Activated naive CD4-positive, alpha-beta T cell treated with anti-CD3 and anti-CD28 coated beads for 36 hours (primary cell): Measurements from ENCODE around the gene MAML2. TPM values are rescaled to one million over a fixed set of nuclear protein-coding genes. Genes with fewer than 3 reads are reported as not detected.

Experiments used
- microRNA-seq: library from miRNA; unstranded; fragments of <30 nt; microRNA quantifications from one replicate; pipeline ENCODE4 v1.2.0, GENCODE V29; 2022; ENCODE audit warnings: borderline microRNAs expressed, borderline replicate concordance
- total RNA-seq, 2 experiments: library from RNA; stranded (reverse); gene quantifications; one replicate each; pipeline ENCODE4 v1.2.3, GENCODE V29; 2021

MAML2 gene
- total RNA-seq, 2 experiments from 2014 or later: 26.6 to 28.1 TPM

Small RNAs within 50 kb of the gene (microRNA-seq; reads per million reads assigned to microRNA genes)
- gene MIR1260B: not detected

Other genes with a start within 250 kb of the MAML2 start
- 10 to 100 TPM; 32.0 to 34.0 TPM for gene CCDC82, start 46.7 kb upstream of the MAML2 start, total RNA-seq
- gene JRKL, start 46.8 kb upstream of the MAML2 start, total RNA-seq: 10 to 100 TPM; 12.3 to 12.7 TPM